Amygdala (tissue), 56 donors: ENCODE data around the gene FCGR3A.
"Not testable (repeated sequence)": the region's sequence is repeated elsewhere in the genome, so short reads cannot be mapped to it uniquely, and the experiment has no call there.

ENCODE experiments used
- DNase-seq, 56 donors: peaks; one replicate each; lab custom pipeline; 2025; lab: John Stamatoyannopoulos, UW

The FCGR3A gene

GRCh38 chr1:161557506-161558450 lies 8.2 kb upstream of the FCGR3A start:
- DNase-seq = not testable (repeated sequence)

GRCh38 chr1:161556990-161557389 lies 7.4 kb upstream of the FCGR3A start:
- not testable (repeated sequence) for DNase-seq

GRCh38 chr1:161556143-161556542 lies 6.5 kb upstream of the FCGR3A start:
- not testable (repeated sequence) for DNase-seq

DNA sequence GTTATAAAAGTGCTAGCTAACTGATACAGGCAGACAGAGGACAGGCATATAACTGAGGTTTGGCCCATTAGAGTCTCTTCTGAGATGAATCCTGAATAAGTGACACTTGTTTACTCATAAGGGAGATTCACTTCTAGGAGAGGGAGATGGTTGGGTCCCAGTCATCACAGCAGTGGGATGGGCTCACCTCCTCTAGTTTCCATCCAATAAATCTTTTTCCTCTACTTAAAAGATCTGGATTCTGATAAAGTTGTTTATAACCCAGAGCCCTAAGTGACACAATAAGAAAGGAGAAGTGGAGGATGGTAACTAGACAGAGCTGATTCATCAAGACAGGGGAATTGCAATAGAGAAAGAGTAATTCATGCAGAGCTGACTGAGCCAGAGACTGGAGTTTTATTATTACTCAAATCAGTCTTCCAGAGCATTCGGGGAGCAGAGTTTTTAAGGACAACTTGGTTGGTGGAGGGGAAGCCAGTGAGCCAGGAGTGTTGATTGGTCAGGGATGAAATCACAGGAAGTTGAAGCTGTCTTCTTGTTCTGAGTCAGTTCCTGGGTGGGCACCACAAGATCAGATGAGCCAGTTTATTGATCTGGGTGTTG lies 5.3 kb upstream of the FCGR3A start:
- DNase-seq = not testable (repeated sequence)

GRCh38 chr1:161554340-161554739 lies 4.7 kb upstream of the FCGR3A start:
- DNase-seq = not testable (repeated sequence)

DNA sequence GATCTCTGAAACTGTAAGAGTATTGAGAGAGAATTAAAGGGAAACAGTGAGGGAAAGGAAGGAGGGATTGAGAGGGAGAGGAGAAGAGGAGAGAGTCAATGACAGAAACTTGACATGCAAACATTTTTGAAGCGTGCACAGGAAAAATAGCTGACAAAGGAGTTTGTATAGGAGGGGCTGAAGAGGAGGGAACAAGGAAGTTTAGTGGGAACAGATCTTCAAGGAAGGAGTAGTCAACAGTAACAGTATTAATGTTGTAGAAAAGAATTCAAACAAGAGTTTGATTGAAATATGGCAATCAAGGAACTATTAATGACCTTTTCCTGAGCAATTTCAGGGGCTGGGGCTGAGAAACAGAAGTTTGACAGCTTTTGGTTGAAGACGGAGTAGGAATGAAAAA lies 4.0 kb upstream of the FCGR3A start:
- not testable (repeated sequence) for DNase-seq

DNA sequence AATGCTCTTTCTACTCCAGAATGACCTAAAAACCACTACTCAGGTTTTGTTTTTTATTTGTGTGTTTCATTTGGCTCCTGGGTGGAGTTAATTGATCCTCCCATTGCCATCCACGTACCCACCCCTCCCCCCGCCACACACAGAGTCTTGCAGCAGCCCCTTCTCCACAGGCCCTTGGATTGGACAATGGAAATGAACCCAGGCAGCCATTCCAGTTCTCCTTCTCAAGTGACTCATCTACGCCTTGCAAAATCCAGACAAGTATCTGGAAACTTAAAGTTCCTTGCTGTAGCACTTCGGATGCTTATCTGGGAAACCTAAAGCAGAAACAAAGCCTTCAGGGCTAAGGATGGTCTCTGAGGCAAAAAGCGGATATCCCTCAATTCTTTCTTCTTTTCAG lies 1.3 kb upstream of the FCGR3A start:
- not testable (repeated sequence) for DNase-seq

DNA sequence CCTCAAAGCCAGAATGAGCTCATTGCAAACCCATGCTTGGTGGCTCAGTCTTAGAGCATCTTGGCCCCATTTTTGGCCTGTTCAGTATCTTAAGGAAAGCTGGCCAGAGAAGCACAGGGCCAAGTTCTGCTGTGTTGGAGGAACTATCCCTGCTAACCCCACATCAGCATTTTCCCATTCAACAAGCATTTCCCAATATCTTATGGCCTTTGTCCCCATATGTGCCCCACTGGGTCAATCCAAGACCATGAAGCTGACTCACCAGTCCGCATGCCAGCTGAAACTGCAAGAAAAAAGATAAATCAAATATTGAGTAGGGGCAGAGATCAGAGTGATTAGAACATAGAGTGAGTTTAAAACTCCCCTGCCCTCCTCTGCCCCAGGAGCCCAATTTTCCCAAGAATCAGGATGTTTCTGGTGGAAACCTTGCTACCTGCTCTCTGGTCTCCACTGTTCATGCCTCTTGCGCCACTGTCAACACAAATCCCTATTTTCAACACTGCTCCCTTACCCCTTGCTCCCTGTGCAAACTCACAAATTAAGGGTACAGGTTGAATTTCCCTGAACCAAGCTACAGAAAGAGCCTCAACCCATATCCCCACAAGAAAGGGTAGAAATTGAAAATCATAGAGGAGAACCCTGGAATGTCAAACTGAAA lies 740 bp downstream of the FCGR3A start:
- not testable (repeated sequence) for DNase-seq

DNA sequence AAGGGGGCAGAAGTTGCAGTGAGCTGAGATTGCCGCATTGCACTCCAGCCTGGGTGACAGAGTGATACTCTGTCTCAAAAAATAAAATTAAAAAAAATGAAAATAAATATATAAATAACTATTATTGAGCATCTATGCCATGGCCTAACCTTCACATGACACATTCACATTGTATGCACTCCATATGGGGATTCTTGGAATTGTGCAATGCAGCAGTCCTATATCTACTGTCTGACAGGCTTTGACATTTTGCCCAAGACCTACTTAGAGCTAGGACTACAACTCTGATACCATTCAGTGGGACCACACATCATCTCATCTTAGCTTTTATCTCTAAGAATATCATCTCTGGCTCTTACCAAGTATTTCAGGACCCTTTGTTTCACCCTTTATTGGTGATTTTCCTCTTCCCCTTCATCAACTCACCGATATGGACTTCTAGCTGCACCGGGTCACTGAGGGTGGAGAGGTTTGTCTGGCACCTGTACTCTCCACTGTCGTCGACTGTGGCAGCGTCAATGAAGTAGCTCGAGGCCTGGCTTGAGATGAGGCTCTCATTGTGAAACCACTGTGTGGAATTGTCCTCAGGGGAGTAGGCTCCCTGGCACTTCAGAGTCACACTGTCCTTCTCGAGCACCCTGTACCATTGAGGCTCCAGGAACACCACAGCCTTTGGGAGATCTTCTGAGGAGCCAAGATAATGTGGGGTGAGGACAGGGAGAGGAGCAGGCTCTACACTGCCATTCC lies 1.4 kb downstream of the FCGR3A start:
- DNase-seq = not testable (repeated sequence)

DNA sequence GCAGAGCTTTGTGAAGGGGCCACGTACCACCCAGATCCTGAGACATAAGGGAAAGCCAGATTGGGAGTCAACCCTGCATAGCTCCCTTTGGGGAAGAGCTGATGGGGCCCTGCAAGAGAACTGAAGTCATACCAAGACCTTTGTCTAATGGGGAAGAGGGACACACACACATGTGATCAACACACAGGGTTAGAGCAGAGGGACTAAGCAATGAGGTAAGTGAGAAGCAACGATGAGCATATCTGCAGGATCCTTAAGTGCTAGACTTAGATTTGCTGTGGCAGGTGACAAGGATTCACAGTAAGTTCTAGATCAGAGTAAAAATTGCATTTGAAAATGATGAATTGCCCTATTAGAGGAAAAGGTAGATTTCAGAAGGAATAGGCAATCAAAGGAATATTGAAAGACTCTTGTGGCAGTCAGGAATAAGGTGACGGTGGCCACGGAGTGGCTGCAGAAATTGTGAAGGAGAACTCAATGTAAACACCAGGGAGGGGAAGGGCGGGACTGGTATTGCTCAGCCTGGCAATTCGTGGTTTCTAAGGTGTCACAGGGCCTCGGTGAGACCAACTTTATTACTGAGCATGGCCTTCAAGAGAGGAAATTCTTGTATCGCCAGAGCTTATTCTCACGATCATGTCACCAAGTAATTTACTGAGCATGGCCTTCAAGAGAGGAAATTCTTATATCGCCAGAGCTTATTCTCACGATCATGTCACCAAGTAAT lies 4.5 kb downstream of the FCGR3A start:
- DNase-seq = not testable (repeated sequence)

GRCh38 chr1:161543125-161543524 lies 6.5 kb downstream of the FCGR3A start:
- not testable (repeated sequence) for DNase-seq

DNA sequence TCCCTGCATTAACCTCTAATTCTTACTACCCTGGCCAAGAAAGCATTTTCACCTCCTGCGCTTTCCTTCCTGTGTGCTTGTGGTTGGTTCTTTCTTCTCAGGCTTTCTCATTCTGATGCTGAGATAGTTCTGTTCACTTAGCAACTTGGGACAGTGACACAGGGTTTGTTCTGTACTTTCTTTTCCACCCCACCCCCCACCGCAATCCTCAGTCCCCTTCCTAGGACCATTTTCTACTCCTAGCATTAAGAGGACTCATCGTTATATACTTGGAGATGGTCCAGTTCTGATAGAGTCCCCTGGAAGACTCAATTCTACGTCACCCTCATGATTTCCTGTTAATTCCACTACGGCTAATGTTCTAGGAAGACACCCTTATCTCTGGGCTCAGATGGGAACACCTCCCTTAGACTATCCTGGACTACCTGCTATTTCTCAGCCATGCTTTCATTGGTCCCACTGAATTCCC lies 7.5 kb downstream of the FCGR3A start:
- not testable (repeated sequence) for DNase-seq

- DNase-seq = not testable (repeated sequence)
Measured at GRCh38 chr1:161540570-161540960, 9.1 kb downstream of the FCGR3A start.

GRCh38 chr1:161539731-161540569 lies 9.7 kb downstream of the FCGR3A start:
- DNase-seq = peak in 46 of 56 donors; percentile 16 to 94 (median 55)

GRCh38 chr1:161538925-161539479 lies 10.6 kb downstream of the FCGR3A start:
- DNase-seq = not testable (repeated sequence)

- DNase-seq = not testable (repeated sequence)
Measured at GRCh38 chr1:161537068-161537669, 12.4 kb downstream of the FCGR3A start.

GRCh38 chr1:161532644-161533567 lies 16.7 kb downstream of the FCGR3A start:
- peak in 36 of 56 donors; percentile 19 to 81 (median 52) for DNase-seq
